GM19238 (cell line): ENCODE results near the gene RAPSN.

Source experiments
- DNase-seq: peaks from one replicate; pipeline ENCODE4 v3.0.0; 2011; ENCODE audit warnings: low spot score; ENCODE audit not compliant: insufficient read length

Gene RAPSN

GRCh38 chr11:47391077-47391583, 57.8 kb downstream of the RAPSN start:
- DNase-seq, result no peak

- DNase-seq, result no peak
Measured at GRCh38 chr11:47390422-47390760, 58.5 kb downstream of the RAPSN start.

DNA sequence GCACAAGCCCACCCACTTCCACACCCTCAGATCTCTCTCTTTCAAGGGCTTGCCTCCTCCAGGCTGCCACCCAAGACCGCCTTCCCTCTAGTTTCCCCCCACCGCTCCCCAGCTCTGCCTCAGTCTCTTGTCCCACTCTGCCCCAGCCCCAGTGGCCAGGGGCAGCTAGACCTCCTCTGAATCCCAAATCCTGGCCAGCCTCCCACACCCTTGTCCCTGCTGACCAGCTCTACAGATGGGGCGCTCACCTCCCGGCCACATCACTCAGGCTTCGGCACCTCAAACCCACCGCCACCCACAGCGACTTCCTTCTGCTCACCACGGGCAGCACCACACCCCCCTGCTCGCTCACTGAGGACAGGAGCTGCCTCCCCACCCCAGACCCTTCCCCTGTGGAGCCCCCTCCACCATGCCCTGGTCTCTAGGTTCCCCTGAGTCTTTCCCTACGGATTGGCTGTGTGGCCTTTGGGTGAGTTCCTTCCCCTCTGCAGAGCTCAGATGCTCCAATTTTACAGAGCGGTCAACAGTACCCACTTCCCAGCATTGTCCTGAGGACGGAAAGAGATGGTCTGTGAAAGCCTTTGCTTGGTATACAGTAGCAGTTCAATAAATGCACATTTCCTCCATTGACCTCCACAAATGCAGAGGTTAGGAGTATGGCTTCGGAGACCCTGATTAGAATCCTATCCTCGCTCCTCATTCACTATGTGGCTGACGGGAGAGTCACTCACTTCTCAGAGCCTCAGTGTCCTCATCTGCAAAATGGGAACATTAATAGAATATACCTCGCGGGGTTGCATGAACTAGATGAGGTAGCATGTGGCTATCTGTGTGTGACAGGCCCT, 59.1 kb downstream of the RAPSN start:
- no peak for DNase-seq

- no peak for DNase-seq
Measured at GRCh38 chr11:47388697-47389576, 60.0 kb downstream of the RAPSN start.

DNA sequence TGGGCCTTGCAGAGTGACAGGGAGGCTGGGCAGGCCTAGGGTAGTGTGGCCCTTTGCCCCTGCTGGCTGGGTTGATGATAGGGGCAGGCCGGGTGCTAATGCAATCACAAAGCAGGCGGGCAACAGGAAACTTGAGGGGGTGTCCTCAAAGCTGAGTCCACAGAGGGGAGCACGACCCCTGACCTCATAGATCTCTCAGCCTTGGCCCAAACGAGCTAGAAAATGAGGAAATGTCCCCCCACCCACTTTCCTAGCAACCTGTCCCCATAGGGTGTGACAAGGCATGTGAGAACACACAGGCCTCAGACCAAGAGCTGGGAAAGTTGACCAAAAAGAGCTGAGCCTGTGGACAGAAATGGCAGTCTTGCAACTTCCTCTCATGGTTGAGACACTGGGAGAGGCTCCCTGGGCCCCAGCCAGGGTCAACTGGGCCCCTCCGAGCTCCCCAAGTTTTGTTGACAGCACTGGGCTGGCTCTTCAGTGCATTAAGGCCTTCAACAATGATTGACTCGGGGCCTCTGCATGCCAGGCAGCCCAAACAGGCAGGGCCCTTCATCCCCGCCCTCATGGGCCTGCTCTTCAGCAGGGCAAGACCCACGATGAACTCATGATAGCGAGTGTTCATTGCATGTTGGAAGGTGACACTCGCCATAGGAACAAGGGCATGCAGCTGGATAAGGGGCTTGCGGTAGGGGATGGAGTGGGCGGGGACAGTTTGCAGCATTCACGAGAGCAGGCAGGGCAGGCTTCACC, 60.8 kb downstream of the RAPSN start:
- no peak for DNase-seq
